CD4-positive, alpha-beta memory T cell (primary cell): ENCODE measurements around the gene CCNE1. TPM values are rescaled to one million over a fixed set of nuclear protein-coding genes. Genes with fewer than 3 reads are reported as not detected.

Experiments used
- CTCF ChIA-PET: fragments of 350-600 bp; sonication (Branson Sonifier 250); formaldehyde crosslinking; loops from one replicate; lab custom pipeline; 2021; ENCODE audit warnings: inconsistent platforms; ENCODE audit not compliant: partially characterized antibody; lab: Charles Lee
- POLR2A ChIA-PET: fragments of 350-600 bp; sonication (Branson Sonifier 250); formaldehyde crosslinking; loops from one replicate; lab custom pipeline; 2021; ENCODE audit not compliant: partially characterized antibody; lab: Charles Lee
- DNase-seq, 5 donors: peaks; one replicate each; pipeline versions ENCODE4 v3.0.0 to v3.0.0-alpha.2; 2020 to 2022; ENCODE audit warnings: mixed read lengths in 1 of 5
- H3K27ac ChIP-seq: one replicate; pipeline ENCODE4 v1.7.0; 2013; ENCODE audit warnings: low read depth, low read length
- H3K27me3 ChIP-seq: 2 replicates; pipeline ENCODE4 v1.7.0; 2013; ENCODE audit warnings: mild to moderate bottlenecking, low read length, moderate library complexity; ENCODE audit not compliant: insufficient read depth
- H3K36me3 ChIP-seq: 2 replicates; pipeline ENCODE4 v1.7.0; 2013; ENCODE audit warnings: mild to moderate bottlenecking, low read length, moderate library complexity; ENCODE audit not compliant: insufficient read depth
- H3K4me1 ChIP-seq: 2 replicates; pipeline ENCODE4 v1.7.0; 2013; ENCODE audit warnings: mild to moderate bottlenecking, low read length, moderate library complexity; ENCODE audit not compliant: insufficient read depth
- H3K4me3 ChIP-seq, 2 donors: one replicate each; pipeline ENCODE4 v1.7.0; 2013; ENCODE audit warnings: low read length in 2 of 2, mild to moderate bottlenecking in 1 of 2
- H3K9me3 ChIP-seq, 2 donors: one replicate each; pipeline ENCODE4 v1.7.0; 2013; ENCODE audit warnings: low read length in 2 of 2, control low read depth in 1 of 2; ENCODE audit not compliant: control insufficient read depth in 1 of 2
- H3K27ac Mint-ChIP-seq, 7 donors: one replicate each; pipeline ENCODE4 v1.8.0; 2020 to 2021; ENCODE audit warnings: mixed read lengths in 7 of 7, mild to moderate bottlenecking in 6 of 7, inconsistent platforms in 3 of 7, moderate library complexity in 3 of 7
- H3K27me3 Mint-ChIP-seq, 2 donors: one replicate each; pipeline ENCODE4 v1.8.0; 2020 to 2021; ENCODE audit warnings: mixed read lengths in 2 of 2
- H3K36me3 Mint-ChIP-seq, 2 donors: one replicate each; pipeline ENCODE4 v1.8.0; 2020 to 2021; ENCODE audit warnings: mixed read lengths in 2 of 2, inconsistent platforms in 1 of 2, mild to moderate bottlenecking in 1 of 2
- H3K4me1 Mint-ChIP-seq, 4 donors: one replicate each; pipeline ENCODE4 v1.8.0; 2020 to 2021; ENCODE audit warnings: mixed read lengths in 4 of 4, mild to moderate bottlenecking in 1 of 4
- H3K4me3 Mint-ChIP-seq, 8 donors: one replicate each; pipeline ENCODE4 v1.8.0; 2020 to 2021; ENCODE audit warnings: mixed read lengths in 8 of 8, mild to moderate bottlenecking in 7 of 8, moderate library complexity in 6 of 8, inconsistent platforms in 3 of 8
- H3K9me3 Mint-ChIP-seq, 8 donors: one replicate each; pipeline ENCODE4 v1.8.0; 2020 to 2021; ENCODE audit warnings: mixed read lengths in 8 of 8, mild to moderate bottlenecking in 5 of 8, inconsistent platforms in 3 of 8, moderate library complexity in 1 of 8
- intact Hi-C: fragments of 100-400 bp; cut with micrococcal nuclease; formaldehyde crosslinking; loops from one replicate; pipeline ENCODE4 v1.15.1; 2023
- polyA plus RNA-seq, 2 donors: library from polyadenylated mRNA; unstranded; fragments of 300-500 nt; fragmentation: Illumina TruSeq; gene quantifications; one replicate each; pipeline ENCODE4 v1.2.3, GENCODE V29; 2021
- total RNA-seq, 2 experiments: library from RNA; stranded (reverse); gene quantifications; one replicate each; pipeline ENCODE4 v1.2.3, GENCODE V29; 2021

The CCNE1 gene
- total and polyA plus RNA-seq, 4 experiments from 2014 or later, result 0.50 to 3.4 (median 1.9) TPM

- POLR2A ChIA-PET, result interaction anchor here (1.5 to 3.6 kb wide), 3 partner anchors 7 to 231 kb away, joined by 5 to 13 read pairs (median 6); partner anchors contain the start of genes CCNE1 and POP4
- peaks cover 0 to 1% of the 10 kb centered on the region in 2 donors for H3K27me3 Mint-ChIP-seq
- Histone ChIP-seq H3K9me3 (no peaks in the 10 kb centered on the region), H3K4me3 (no peak overlapping the region), H3K27me3 (no peaks in the 10 kb centered on the region), H3K4me1 (peaks cover 24% of the 10 kb centered on the region), H3K27ac (peak overlapping the region; percentile 50), H3K36me3 (no peaks in the 10 kb centered on the region)
- CTCF ChIA-PET, result interaction anchor here (1.2 kb wide), 1 partner anchor 16 kb away, joined by 3 read pairs; no protein-coding TSS in a partner anchor
- H3K4me1 Mint-ChIP-seq, result peaks cover 9 to 45% (median 26%) of the 10 kb centered on the region in 4 donors
- H3K9me3 Mint-ChIP-seq, result no peaks in the 10 kb centered on the region
- peak overlapping the region; percentile 82 to 98 (median 96) for H3K27ac Mint-ChIP-seq
- peak overlapping the region; percentile 21 to 86 (median 72) for H3K4me3 Mint-ChIP-seq
- H3K36me3 Mint-ChIP-seq, result no peaks in the 10 kb centered on the region
- intact Hi-C loops, result no loop called here
- DNase-seq, result peak; percentile 50 to 77 (median 67)
These were observed 25.7 kb downstream of the CCNE1 start for GRCh38 chr19:29837448-29837981.

DNA sequence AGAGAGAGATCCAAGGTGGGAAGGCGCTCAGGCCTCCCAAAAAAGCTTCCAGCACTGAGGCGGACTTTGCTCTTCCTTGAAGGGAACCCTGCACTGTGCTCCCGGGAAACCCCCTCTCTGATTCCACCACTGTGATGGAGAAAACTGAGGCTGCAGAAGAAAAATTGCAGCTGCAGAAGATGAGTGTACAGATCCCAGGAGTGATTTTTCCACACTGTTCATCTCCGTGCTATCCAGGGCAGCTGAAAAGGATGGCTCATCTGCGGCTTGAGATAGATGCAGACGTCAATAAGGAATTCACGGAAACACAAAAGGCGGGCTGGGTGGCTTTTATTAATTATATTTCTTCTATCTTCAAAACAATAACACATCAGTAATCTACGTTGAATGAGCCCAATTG is 26.2 kb downstream of the CCNE1 start:
- no peaks in the 10 kb centered on the region for H3K9me3 Mint-ChIP-seq
- H3K36me3 ChIP-seq, result no peaks in the 10 kb centered on the region
- H3K9me3 ChIP-seq, result no peaks in the 10 kb centered on the region
- ChIA-PET CTCF (interaction anchor here (0.7 kb wide), 1 partner anchor 17 kb away, joined by 3 read pairs; no protein-coding TSS in a partner anchor), POLR2A (interaction anchor here (1.8 to 3.6 kb wide), 2 partner anchors 25 to 232 kb away, joined by 5 to 13 read pairs; partner anchors contain the start of genes CCNE1 and POP4)
- H3K36me3 Mint-ChIP-seq, result no peaks in the 10 kb centered on the region
- intact Hi-C loops, result no loop called here
- peak overlapping the region; percentile 50 for H3K27ac ChIP-seq
- peaks cover 21% of the 10 kb centered on the region for H3K4me1 ChIP-seq
- no peaks in the 10 kb centered on the region for H3K27me3 ChIP-seq
- H3K4me1 Mint-ChIP-seq, result peaks cover 9 to 45% (median 25%) of the 10 kb centered on the region in 4 donors
- H3K27me3 Mint-ChIP-seq, result peaks cover 0 to 1% of the 10 kb centered on the region in 2 donors
- peak overlapping the region in 2 of 8 donors; percentile 71 to 83 for H3K4me3 Mint-ChIP-seq
- DNase-seq, result no peak
- peak overlapping the region; percentile 19 to 97 (median 96) for H3K27ac Mint-ChIP-seq
- no peak overlapping the region for H3K4me3 ChIP-seq

- Mint-ChIP-seq H3K36me3 (peaks cover 0 to 1% of the 10 kb centered on the region in 2 donors), H3K9me3 (no peaks in the 10 kb centered on the region), H3K27me3 (peaks cover 0 to 1% of the 10 kb centered on the region in 2 donors), H3K4me1 (peaks cover 10 to 43% (median 22%) of the 10 kb centered on the region in 4 donors), H3K27ac (peak overlapping the region in 2 of 7 donors; percentile 36 to 43), H3K4me3 (no peak overlapping the region)
- no peaks in the 10 kb centered on the region for H3K9me3 ChIP-seq
- no peaks in the 10 kb centered on the region for H3K27me3 ChIP-seq
- CTCF ChIA-PET, result interaction anchor here (0.9 kb wide), 1 partner anchor 80 kb away, joined by 3 read pairs; no protein-coding TSS in a partner anchor
- intact Hi-C loops, result loop anchor here (10.0 kb wide), 1 partner anchor 626 kb away; the partner anchor contains the start of gene UQCRFS1
- no peak overlapping the region for H3K4me3 ChIP-seq
- H3K4me1 ChIP-seq, result peaks cover 33% of the 10 kb centered on the region
- DNase-seq, result no peak
- H3K36me3 ChIP-seq, result no peaks in the 10 kb centered on the region
- H3K27ac ChIP-seq, result no peak overlapping the region
- POLR2A ChIA-PET, result interaction anchor here (2.2 kb wide), 1 partner anchor 9 kb away, joined by 7 read pairs; no protein-coding TSS in a partner anchor
These were observed 28.5 kb downstream of the CCNE1 start for GRCh38 chr19:29840066-29840950.

GRCh38 chr19:29841209-29841558 is 29.4 kb downstream of the CCNE1 start:
- CTCF ChIA-PET, result interaction anchor here (0.5 to 0.9 kb wide), 2 partner anchors 62 to 81 kb away, joined by 3 read pairs; no protein-coding TSS in a partner anchor
- peaks cover 40% of the 10 kb centered on the region for H3K4me1 ChIP-seq
- Mint-ChIP-seq H3K4me3 (no peak overlapping the region), H3K9me3 (peaks cover 0 to 1% (median 0%) of the 10 kb centered on the region in 8 donors), H3K27me3 (peaks cover 0 to 1% of the 10 kb centered on the region in 2 donors), H3K4me1 (peaks cover 13 to 47% (median 26%) of the 10 kb centered on the region in 4 donors), H3K27ac (peak overlapping the region in 2 of 7 donors; percentile 67 to 75), H3K36me3 (peaks cover 0 to 1% of the 10 kb centered on the region in 2 donors)
- intact Hi-C loops, result loop anchor here (10.0 kb wide), 1 partner anchor 626 kb away; the partner anchor contains the start of gene UQCRFS1
- H3K4me3 ChIP-seq, result no peak overlapping the region
- H3K27me3 ChIP-seq, result no peaks in the 10 kb centered on the region
- H3K27ac ChIP-seq, result no peak overlapping the region
- POLR2A ChIA-PET, result interaction anchor here (2.2 kb wide), 1 partner anchor 10 kb away, joined by 7 read pairs; no protein-coding TSS in a partner anchor
- no peaks in the 10 kb centered on the region for H3K9me3 ChIP-seq
- DNase-seq, result no peak
- no peaks in the 10 kb centered on the region for H3K36me3 ChIP-seq

DNA sequence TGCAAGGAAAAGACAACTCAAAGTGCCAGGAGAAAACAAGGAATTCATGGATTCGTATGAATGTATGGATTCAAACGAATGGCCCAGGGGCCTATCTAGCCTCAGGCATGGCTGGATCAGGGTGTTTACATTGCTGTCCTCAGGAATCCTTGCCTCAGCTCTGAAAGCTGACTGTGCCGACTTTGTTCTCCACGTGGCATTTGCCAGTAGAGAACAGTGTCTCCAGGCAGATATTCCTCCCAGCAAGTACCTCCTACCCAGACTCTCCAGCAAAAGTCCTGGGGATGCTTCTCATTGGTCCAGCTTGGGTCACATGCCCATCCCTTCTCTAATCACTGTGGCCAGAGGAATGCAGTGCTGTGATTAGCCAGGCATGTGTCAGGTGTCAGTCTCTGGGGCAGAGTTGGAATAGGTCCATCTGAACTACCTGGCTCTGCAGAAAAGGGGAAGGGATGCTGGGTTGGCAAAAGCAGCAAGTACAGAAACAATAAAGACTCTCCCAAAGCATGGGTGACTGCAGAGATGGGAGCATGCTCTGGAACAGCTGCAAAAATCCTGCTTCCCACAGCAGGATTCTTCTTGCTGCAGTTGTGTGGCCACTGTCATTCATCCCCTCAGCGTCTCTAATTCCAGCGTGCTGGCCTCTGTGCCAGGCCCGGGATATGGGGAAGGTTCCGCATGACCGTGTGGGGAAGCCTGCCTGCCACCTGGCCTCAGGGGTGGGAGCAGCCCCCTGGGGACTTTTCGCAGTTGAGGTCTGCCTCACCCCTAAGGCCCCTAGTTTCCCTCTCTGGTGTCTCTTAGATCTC is 30.0 kb downstream of the CCNE1 start:
- peaks cover 0 to 1% of the 10 kb centered on the region in 2 donors for H3K36me3 Mint-ChIP-seq
- Histone ChIP-seq H3K36me3 (no peaks in the 10 kb centered on the region), H3K4me1 (peaks cover 34% of the 10 kb centered on the region), H3K4me3 (no peak overlapping the region), H3K27ac (no peak overlapping the region), H3K9me3 (no peaks in the 10 kb centered on the region), H3K27me3 (no peaks in the 10 kb centered on the region)
- H3K27me3 Mint-ChIP-seq, result peaks cover 0 to 1% of the 10 kb centered on the region in 2 donors
- peaks cover 13 to 42% (median 22%) of the 10 kb centered on the region in 4 donors for H3K4me1 Mint-ChIP-seq
- H3K4me3 Mint-ChIP-seq, result peak overlapping the region in 4 of 8 donors; percentile 6 to 52 (median 28)
- H3K27ac Mint-ChIP-seq, result peak overlapping the region in 2 of 7 donors; percentile 18 to 75
- no peak for DNase-seq
- CTCF ChIA-PET, result interaction anchor here (0.5 to 2.5 kb wide), 3 partner anchors 10 to 82 kb away, joined by 3 to 8 read pairs (median 3); no protein-coding TSS in a partner anchor
- POLR2A ChIA-PET, result interaction anchor here (2.2 kb wide), 1 partner anchor 10 kb away, joined by 7 read pairs; no protein-coding TSS in a partner anchor
- intact Hi-C loops, result loop anchor here (10.0 kb wide), 1 partner anchor 627 kb away; the partner anchor contains the start of gene UQCRFS1
- H3K9me3 Mint-ChIP-seq, result peaks cover 0 to 1% (median 0%) of the 10 kb centered on the region in 8 donors
